Tibial nerve (tissue), 4 donors: ENCODE results near the gene ADGRL3. TPM values are rescaled to one million over a fixed set of nuclear protein-coding genes. Genes with fewer than 3 reads are reported as not detected.
"Not testable (repeated sequence)": the region's sequence is repeated elsewhere in the genome, so short reads cannot be mapped to it uniquely, and the experiment has no call there.

Source experiments
- DNase-seq, 2 donors: peaks; one replicate each; pipeline ENCODE4 v3.0.0-alpha.2; 2019; ENCODE audit warnings: low spot score in 2 of 2
- H3K27ac ChIP-seq, 4 donors: fragments of 200-600 bp; sonication (generic) in 3 of 4; one replicate each; pipeline ENCODE4 v1.5.1; 2017 to 2019; ENCODE audit warnings: mild to moderate bottlenecking in 1 of 4
- H3K27me3 ChIP-seq, 2 donors: fragments of 200-600 bp; sonication (generic) in 1 of 2; one replicate each; pipeline versions ENCODE4 v1.5.1 to v1.6.0; 2017 to 2019
- H3K36me3 ChIP-seq, 3 donors: fragments of 200-600 bp; sonication (generic); one replicate each; pipeline ENCODE4 v1.5.1; 2018 to 2019
- H3K4me1 ChIP-seq, 4 donors: fragments of 200-600 bp; sonication (generic) in 3 of 4; one replicate each; pipeline ENCODE4 v1.5.1; 2017 to 2019
- H3K4me3 ChIP-seq, 4 donors: fragments of 200-600 bp; sonication (generic) in 3 of 4; one replicate each; pipeline ENCODE4 v1.5.1; 2017 to 2019; ENCODE audit warnings: mild to moderate bottlenecking in 1 of 4, moderate library complexity in 1 of 4
- H3K9me3 ChIP-seq, 4 donors: fragments of 200-600 bp; sonication (generic) in 3 of 4; one replicate each; pipeline ENCODE4 v1.5.1; 2017 to 2019
- CTCF ChIP-seq, 5 experiments: fragments of 200-600 bp in 3 of 5; fragments of 450-650 bp in 2 of 5; sonication (generic) in 3 of 5; IDR thresholded peaks; one replicate each; pipeline ENCODE4 v1.5.1; 2016 to 2019; ENCODE audit warnings: antibody characterized with exemption in 5 of 5, mild to moderate bottlenecking in 3 of 5, moderate library complexity in 2 of 5
- EP300 ChIP-seq, 2 donors: sonication (generic); formaldehyde crosslinking; IDR thresholded peaks; one replicate each; pipeline ENCODE4 v1.6.1; 2017; ENCODE audit warnings: antibody characterized with exemption in 2 of 2, mild to moderate bottlenecking in 1 of 2
- POLR2A ChIP-seq, 2 donors: fragments of 450-650 bp; IDR thresholded peaks; one replicate each; pipeline ENCODE4 v1.6.1; 2017; ENCODE audit warnings: antibody characterized with exemption in 2 of 2, mild to moderate bottlenecking in 2 of 2, moderate library complexity in 2 of 2
- WGBS, 2 donors: methylation state at CpG; one replicate each; pipeline ENCODE4 v1.1.5; 2018; 5-methylcytosine and 5-hydroxymethylcytosine counted together
- total RNA-seq, 4 donors: library from RNA; depleted of rRNA; stranded (reverse); fragments of >200 nt; gene quantifications; one replicate each; pipeline ENCODE4 v1.1.0, GENCODE V29; 2016

The ADGRL3 gene
- total RNA-seq, 4 donors from 2014 or later: 20.1 to 51.3 (median 28.2) TPM

GRCh38 chr4:61342061-61342460 lies 141.9 kb downstream of the ADGRL3 start:
- H3K36me3 ChIP-seq: no peaks in the 10 kb centered on the region
- no peaks in the 10 kb centered on the region for H3K27me3 ChIP-seq
- 67 to 71% methylated on average over 3 of the region's 3 CpGs for WGBS, 2 donors
- H3K4me3 ChIP-seq: no peak overlapping the region
- TF ChIP-seq CTCF (IDR thresholded peaks at IDR 0.05): no peak
- TF ChIP-seq POLR2A (IDR thresholded peaks at IDR 0.05): no peak
- TF ChIP-seq EP300 (IDR thresholded peaks at IDR 0.05): no peak
- no peaks in the 10 kb centered on the region for H3K9me3 ChIP-seq
- DNase-seq: no peak
- H3K27ac ChIP-seq: peak overlapping the region in 1 of 4 donors; percentile 13
- no peaks in the 10 kb centered on the region for H3K4me1 ChIP-seq

GRCh38 chr4:61350932-61351331 lies 150.8 kb downstream of the ADGRL3 start:
- H3K4me1 ChIP-seq: peaks cover 0 to 3% (median 0%) of the 10 kb centered on the region in 4 donors
- H3K4me3 ChIP-seq: no peak overlapping the region
- no peaks in the 10 kb centered on the region for H3K27me3 ChIP-seq
- H3K9me3 ChIP-seq: peaks cover 0 to 7% (median 0%) of the 10 kb centered on the region in 4 donors
- no peak for DNase-seq
- H3K27ac ChIP-seq: no peak overlapping the region
- no peaks in the 10 kb centered on the region for H3K36me3 ChIP-seq
- no peak for TF ChIP-seq EP300 (IDR thresholded peaks at IDR 0.05)

GRCh38 chr4:61356696-61357095 lies 156.6 kb downstream of the ADGRL3 start:
- no peak overlapping the region for H3K4me3 ChIP-seq
- H3K36me3 ChIP-seq: no peaks in the 10 kb centered on the region
- TF ChIP-seq POLR2A (IDR thresholded peaks at IDR 0.05) (no peak), EP300 (IDR thresholded peaks at IDR 0.05) (no peak), CTCF (IDR thresholded peaks at IDR 0.05) (no peak)
- WGBS, 2 donors: 63 to 90% methylated on average over 1 of the region's 1 CpG
- H3K27me3 ChIP-seq: no peaks in the 10 kb centered on the region
- H3K9me3 ChIP-seq: peaks cover 0 to 2% (median 0%) of the 10 kb centered on the region in 4 donors
- no peaks in the 10 kb centered on the region for H3K4me1 ChIP-seq
- H3K27ac ChIP-seq: no peak overlapping the region
- no peak for DNase-seq

- no peak overlapping the region for H3K4me3 ChIP-seq
- no peaks in the 10 kb centered on the region for H3K9me3 ChIP-seq
- DNase-seq: no peak
- H3K27ac ChIP-seq: no peak overlapping the region
- TF ChIP-seq EP300 (IDR thresholded peaks at IDR 0.05): no peak
- no peak for TF ChIP-seq POLR2A (IDR thresholded peaks at IDR 0.05)
- TF ChIP-seq CTCF (IDR thresholded peaks at IDR 0.05): no peak
- 64 to 74% methylated on average over 3 of the region's 3 CpGs for WGBS, 2 donors
- H3K27me3 ChIP-seq: no peaks in the 10 kb centered on the region
- no peaks in the 10 kb centered on the region for H3K4me1 ChIP-seq
- no peaks in the 10 kb centered on the region for H3K36me3 ChIP-seq
Measured at GRCh38 chr4:61359301-61359700, 159.2 kb downstream of the ADGRL3 start.

DNA sequence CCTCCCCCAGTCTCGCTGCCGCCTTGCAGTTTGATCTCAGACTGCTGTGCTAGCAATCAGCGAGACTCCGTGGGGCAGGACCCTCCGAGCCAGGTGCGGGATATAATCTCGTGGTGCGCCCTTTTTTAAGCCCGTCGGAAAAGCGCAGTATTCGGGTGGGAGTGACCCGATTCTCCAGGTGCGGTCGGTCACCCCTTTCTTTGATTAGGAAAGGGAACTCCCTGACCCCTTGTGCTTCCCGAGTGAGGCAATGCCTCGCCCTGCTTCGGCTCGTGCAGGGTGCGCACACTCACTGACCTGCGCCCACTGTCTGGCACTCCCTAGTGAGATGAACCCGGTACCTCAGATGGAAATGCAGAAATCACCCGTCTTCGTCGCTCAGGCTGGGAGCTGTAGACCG lies 172.7 kb downstream of the ADGRL3 start:
- 92 to 95% methylated on average over 24 to 26 of the region's 26 CpGs for WGBS, 2 donors

GRCh38 chr4:61373901-61374440 lies 173.8 kb downstream of the ADGRL3 start:
- Histone ChIP-seq H3K9me3 (peaks cover 0 to 4% (median 0%) of the 10 kb centered on the region in 4 donors), H3K4me1 (peaks cover 0 to 21% (median 2%) of the 10 kb centered on the region in 4 donors), H3K4me3 (no peak overlapping the region), H3K27me3 (no peaks in the 10 kb centered on the region), H3K27ac (peak overlapping the region in 2 of 4 donors; percentile 42 to 83), H3K36me3 (no peaks in the 10 kb centered on the region)
- TF ChIP-seq EP300 (IDR thresholded peaks at IDR 0.05): no peak
- TF ChIP-seq CTCF (IDR thresholded peaks at IDR 0.05): no peak
- TF ChIP-seq POLR2A (IDR thresholded peaks at IDR 0.05): no peak
- DNase-seq: no peak
- WGBS, 2 donors: 43 to 51% methylated on average over 1 of the region's 1 CpG

More for the DNA sequence above, 172.7 kb downstream of the ADGRL3 start:
- H3K4me1 ChIP-seq: peaks cover 0 to 21% (median 2%) of the 10 kb centered on the region in 4 donors
- not testable (repeated sequence) for H3K36me3 ChIP-seq, H3K9me3 ChIP-seq, H3K4me3 ChIP-seq, H3K27ac ChIP-seq, H3K27me3 ChIP-seq, DNase-seq
